ENCODE measurements around the gene TBPL1. TPM values are rescaled to one million over a fixed set of nuclear protein-coding genes. Genes with fewer than 3 reads are reported as not detected.

Gene TBPL1
- total and polyA plus RNA-seq, 2 of the 8 experiments (the other 6 are each of a cell fraction or from before 2014, with no cell fraction given) = 32.5 to 67.0 TPM

DNA sequence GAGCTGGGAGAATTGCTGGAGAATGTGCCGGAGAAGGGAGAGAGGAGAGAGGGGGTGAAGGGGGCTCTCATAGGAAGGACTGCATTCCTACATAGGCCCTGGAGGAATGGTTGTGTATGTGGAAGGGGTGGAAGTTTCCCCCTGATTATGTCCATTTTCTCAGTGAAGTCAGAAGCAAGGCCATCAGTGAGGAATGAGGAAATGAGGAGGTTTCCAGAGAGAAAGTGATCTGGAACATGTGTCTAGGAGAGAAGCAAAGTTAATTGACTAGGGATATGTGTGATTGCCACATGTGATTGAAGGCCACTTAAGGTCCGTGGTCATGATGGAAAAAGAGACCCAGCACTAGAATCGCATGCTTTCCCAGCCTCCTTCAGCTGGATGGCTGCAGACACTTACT lies 42.3 kb downstream of the TBPL1 start (continued):
- TF ChIP-seq, protein P1, sequence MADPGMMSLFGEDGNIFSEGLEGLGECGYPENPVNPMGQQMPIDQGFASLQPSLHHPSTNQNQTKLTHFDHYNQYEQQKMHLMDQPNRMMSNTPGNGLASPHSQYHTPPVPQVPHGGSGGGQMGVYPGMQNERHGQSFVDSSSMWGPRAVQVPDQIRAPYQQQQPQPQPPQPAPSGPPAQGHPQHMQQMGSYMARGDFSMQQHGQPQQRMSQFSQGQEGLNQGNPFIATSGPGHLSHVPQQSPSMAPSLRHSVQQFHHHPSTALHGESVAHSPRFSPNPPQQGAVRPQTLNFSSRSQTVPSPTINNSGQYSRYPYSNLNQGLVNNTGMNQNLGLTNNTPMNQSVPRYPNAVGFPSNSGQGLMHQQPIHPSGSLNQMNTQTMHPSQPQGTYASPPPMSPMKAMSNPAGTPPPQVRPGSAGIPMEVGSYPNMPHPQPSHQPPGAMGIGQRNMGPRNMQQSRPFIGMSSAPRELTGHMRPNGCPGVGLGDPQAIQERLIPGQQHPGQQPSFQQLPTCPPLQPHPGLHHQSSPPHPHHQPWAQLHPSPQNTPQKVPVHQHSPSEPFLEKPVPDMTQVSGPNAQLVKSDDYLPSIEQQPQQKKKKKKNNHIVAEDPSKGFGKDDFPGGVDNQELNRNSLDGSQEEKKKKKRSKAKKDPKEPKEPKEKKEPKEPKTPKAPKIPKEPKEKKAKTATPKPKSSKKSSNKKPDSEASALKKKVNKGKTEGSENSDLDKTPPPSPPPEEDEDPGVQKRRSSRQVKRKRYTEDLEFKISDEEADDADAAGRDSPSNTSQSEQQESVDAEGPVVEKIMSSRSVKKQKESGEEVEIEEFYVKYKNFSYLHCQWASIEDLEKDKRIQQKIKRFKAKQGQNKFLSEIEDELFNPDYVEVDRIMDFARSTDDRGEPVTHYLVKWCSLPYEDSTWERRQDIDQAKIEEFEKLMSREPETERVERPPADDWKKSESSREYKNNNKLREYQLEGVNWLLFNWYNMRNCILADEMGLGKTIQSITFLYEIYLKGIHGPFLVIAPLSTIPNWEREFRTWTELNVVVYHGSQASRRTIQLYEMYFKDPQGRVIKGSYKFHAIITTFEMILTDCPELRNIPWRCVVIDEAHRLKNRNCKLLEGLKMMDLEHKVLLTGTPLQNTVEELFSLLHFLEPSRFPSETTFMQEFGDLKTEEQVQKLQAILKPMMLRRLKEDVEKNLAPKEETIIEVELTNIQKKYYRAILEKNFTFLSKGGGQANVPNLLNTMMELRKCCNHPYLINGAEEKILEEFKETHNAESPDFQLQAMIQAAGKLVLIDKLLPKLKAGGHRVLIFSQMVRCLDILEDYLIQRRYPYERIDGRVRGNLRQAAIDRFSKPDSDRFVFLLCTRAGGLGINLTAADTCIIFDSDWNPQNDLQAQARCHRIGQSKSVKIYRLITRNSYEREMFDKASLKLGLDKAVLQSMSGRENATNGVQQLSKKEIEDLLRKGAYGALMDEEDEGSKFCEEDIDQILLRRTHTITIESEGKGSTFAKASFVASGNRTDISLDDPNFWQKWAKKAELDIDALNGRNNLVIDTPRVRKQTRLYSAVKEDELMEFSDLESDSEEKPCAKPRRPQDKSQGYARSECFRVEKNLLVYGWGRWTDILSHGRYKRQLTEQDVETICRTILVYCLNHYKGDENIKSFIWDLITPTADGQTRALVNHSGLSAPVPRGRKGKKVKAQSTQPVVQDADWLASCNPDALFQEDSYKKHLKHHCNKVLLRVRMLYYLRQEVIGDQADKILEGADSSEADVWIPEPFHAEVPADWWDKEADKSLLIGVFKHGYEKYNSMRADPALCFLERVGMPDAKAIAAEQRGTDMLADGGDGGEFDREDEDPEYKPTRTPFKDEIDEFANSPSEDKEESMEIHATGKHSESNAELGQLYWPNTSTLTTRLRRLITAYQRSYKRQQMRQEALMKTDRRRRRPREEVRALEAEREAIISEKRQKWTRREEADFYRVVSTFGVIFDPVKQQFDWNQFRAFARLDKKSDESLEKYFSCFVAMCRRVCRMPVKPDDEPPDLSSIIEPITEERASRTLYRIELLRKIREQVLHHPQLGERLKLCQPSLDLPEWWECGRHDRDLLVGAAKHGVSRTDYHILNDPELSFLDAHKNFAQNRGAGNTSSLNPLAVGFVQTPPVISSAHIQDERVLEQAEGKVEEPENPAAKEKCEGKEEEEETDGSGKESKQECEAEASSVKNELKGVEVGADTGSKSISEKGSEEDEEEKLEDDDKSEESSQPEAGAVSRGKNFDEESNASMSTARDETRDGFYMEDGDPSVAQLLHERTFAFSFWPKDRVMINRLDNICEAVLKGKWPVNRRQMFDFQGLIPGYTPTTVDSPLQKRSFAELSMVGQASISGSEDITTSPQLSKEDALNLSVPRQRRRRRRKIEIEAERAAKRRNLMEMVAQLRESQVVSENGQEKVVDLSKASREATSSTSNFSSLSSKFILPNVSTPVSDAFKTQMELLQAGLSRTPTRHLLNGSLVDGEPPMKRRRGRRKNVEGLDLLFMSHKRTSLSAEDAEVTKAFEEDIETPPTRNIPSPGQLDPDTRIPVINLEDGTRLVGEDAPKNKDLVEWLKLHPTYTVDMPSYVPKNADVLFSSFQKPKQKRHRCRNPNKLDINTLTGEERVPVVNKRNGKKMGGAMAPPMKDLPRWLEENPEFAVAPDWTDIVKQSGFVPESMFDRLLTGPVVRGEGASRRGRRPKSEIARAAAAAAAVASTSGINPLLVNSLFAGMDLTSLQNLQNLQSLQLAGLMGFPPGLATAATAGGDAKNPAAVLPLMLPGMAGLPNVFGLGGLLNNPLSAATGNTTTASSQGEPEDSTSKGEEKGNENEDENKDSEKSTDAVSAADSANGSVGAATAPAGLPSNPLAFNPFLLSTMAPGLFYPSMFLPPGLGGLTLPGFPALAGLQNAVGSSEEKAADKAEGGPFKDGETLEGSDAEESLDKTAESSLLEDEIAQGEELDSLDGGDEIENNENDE (IDR thresholded peaks at IDR 0.05; ENCODE audit: insufficient replicate concordance, low read length) = no peak
- TF ChIP-seq EGR1 (IDR thresholded peaks at IDR 0.05; ENCODE audit: borderline replicate concordance, low read depth, low read length) = no peak
- no peak for TF ChIP-seq POU5F1 (IDR thresholded peaks at IDR 0.05; ENCODE audit: low read depth, low read length)
- TF ChIP-seq, protein P2, sequence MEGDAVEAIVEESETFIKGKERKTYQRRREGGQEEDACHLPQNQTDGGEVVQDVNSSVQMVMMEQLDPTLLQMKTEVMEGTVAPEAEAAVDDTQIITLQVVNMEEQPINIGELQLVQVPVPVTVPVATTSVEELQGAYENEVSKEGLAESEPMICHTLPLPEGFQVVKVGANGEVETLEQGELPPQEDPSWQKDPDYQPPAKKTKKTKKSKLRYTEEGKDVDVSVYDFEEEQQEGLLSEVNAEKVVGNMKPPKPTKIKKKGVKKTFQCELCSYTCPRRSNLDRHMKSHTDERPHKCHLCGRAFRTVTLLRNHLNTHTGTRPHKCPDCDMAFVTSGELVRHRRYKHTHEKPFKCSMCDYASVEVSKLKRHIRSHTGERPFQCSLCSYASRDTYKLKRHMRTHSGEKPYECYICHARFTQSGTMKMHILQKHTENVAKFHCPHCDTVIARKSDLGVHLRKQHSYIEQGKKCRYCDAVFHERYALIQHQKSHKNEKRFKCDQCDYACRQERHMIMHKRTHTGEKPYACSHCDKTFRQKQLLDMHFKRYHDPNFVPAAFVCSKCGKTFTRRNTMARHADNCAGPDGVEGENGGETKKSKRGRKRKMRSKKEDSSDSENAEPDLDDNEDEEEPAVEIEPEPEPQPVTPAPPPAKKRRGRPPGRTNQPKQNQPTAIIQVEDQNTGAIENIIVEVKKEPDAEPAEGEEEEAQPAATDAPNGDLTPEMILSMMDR (IDR thresholded peaks at IDR 0.05; ENCODE audit: control extremely low read depth in 1 of 3, insufficient read depth in 1 of 3, low read depth in 1 of 3, low read length in 3 of 3) = no peak
- no peak for TF ChIP-seq RFX5 (IDR thresholded peaks at IDR 0.05; ENCODE audit: borderline replicate concordance, low read depth, low read length)
- no peak for TF ChIP-seq SRF (IDR thresholded peaks at IDR 0.05; ENCODE audit: low read depth, low read length)
- no peak for TF ChIP-seq SUZ12 (IDR thresholded peaks at IDR 0.05; ENCODE audit: low read length)
- no peak for TF ChIP-seq JUN (IDR thresholded peaks at IDR 0.05; ENCODE audit: low read depth, low read length)
